Prostate gland (tissue), 2 donors: ENCODE results near the gene AMDHD2. TPM values are rescaled to one million over a fixed set of nuclear protein-coding genes. Genes with fewer than 3 reads are reported as not detected.
"Not testable (repeated sequence)": the region's sequence is repeated elsewhere in the genome, so short reads cannot be mapped to it uniquely, and the experiment has no call there.

ENCODE experiments used
- DNase-seq: peaks from one replicate; pipeline ENCODE4 v3.0.0-alpha.2; 2019; ENCODE audit warnings: low spot score
- H3K27ac ChIP-seq, 2 donors: fragments of 200-600 bp; sonication (generic); 2 replicates each; pipeline ENCODE4 v1.5.1; 2017 to 2019
- H3K27me3 ChIP-seq: fragments of 200-600 bp; sonication (generic); replicated peaks from 2 replicates; pipeline ENCODE4 v1.5.1; 2019; ENCODE audit not compliant: insufficient read depth
- H3K36me3 ChIP-seq, 2 donors: fragments of 200-600 bp; sonication (generic); 1 replicate in 1 of 2; 2 replicates in 1 of 2; pipeline versions ENCODE4 v1.5.1 to v1.8.1; 2017 to 2019
- H3K4me1 ChIP-seq: fragments of 200-600 bp; sonication (generic); replicated peaks from 2 replicates; pipeline ENCODE4 v1.5.1; 2019
- H3K4me3 ChIP-seq, 2 donors: fragments of 200-600 bp; sonication (generic); 2 replicates each; pipeline ENCODE4 v1.5.1; 2017 to 2019
- H3K9me3 ChIP-seq: fragments of 200-600 bp; sonication (generic); 2 replicates; pipeline ENCODE4 v1.5.1; 2017
- POLR2A ChIP-seq: fragments of 450-650 bp; IDR thresholded peaks from one replicate; pipeline ENCODE4 v1.6.1; 2016; ENCODE audit warnings: antibody characterized with exemption, mild to moderate bottlenecking
- POLR2AphosphoS5 ChIP-seq: sonication (generic); formaldehyde crosslinking; IDR thresholded peaks from one replicate; pipeline ENCODE4 v1.6.1; 2017; ENCODE audit warnings: antibody characterized with exemption
- WGBS: methylation state at CpG from one replicate; pipeline ENCODE4 v1.1.5; 2018; 5-methylcytosine and 5-hydroxymethylcytosine counted together
- intact Hi-C: fragments of 100-400 bp; cut with DNase I; formaldehyde crosslinking; loops from one replicate; pipeline ENCODE4 v1.14.2; 2022
- total RNA-seq, 2 donors: library from RNA; depleted of rRNA; stranded (reverse); fragments of >200 nt; gene quantifications; one replicate each; pipeline ENCODE4 v1.1.0, GENCODE V29; 2016
- TF ChIP-seq, protein P1 (sequence below), 4 experiments: fragments of 200-600 bp in 2 of 4; fragments of 450-650 bp in 2 of 4; sonication (generic) in 2 of 4; IDR thresholded peaks; 1 replicate in 3 of 4; 2 replicates in 1 of 4; pipeline ENCODE4 v1.5.1; 2016 to 2019; ENCODE audit warnings: antibody characterized with exemption in 4 of 4, mild to moderate bottlenecking in 2 of 4, moderate library complexity in 2 of 4

Gene AMDHD2
- total RNA-seq, 2 donors from 2014 or later = 41.4 to 78.1 TPM

GRCh38 chr16:2475413-2476344 lies 44.5 kb upstream of the AMDHD2 start:
- H3K27ac ChIP-seq = peak overlapping the region in 1 of 2 donors; percentile 51
- peak overlapping the region; percentile 72 to 82 for H3K4me3 ChIP-seq
- intact Hi-C loops = no loop called here

GRCh38 chr16:2476345-2476720 lies 43.8 kb upstream of the AMDHD2 start:
- Histone ChIP-seq H3K9me3 (no peaks in the 10 kb centered on the region), H3K4me3 (peak overlapping the region in 1 of 2 donors; percentile 82), H3K27me3 (no peaks in the 10 kb centered on the region), H3K27ac (no peak overlapping the region), H3K36me3 (no peaks in the 10 kb centered on the region), H3K4me1 (peaks cover 7% of the 10 kb centered on the region)
- DNase-seq = no peak
- TF ChIP-seq POLR2AphosphoS5 = no peak
- TF ChIP-seq, protein P1, sequence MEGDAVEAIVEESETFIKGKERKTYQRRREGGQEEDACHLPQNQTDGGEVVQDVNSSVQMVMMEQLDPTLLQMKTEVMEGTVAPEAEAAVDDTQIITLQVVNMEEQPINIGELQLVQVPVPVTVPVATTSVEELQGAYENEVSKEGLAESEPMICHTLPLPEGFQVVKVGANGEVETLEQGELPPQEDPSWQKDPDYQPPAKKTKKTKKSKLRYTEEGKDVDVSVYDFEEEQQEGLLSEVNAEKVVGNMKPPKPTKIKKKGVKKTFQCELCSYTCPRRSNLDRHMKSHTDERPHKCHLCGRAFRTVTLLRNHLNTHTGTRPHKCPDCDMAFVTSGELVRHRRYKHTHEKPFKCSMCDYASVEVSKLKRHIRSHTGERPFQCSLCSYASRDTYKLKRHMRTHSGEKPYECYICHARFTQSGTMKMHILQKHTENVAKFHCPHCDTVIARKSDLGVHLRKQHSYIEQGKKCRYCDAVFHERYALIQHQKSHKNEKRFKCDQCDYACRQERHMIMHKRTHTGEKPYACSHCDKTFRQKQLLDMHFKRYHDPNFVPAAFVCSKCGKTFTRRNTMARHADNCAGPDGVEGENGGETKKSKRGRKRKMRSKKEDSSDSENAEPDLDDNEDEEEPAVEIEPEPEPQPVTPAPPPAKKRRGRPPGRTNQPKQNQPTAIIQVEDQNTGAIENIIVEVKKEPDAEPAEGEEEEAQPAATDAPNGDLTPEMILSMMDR (IDR thresholded peaks at IDR 0.05) = no peak
- no peak for TF ChIP-seq POLR2A
- intact Hi-C loops = no loop called here
- WGBS = 93% methylated on average over 9 of the region's 9 CpGs

More at GRCh38 chr16:2475413-2476344, 44.5 kb upstream of the AMDHD2 start:
- no peak for DNase-seq
- no peaks in the 10 kb centered on the region for H3K9me3 ChIP-seq
- H3K27me3 ChIP-seq = no peaks in the 10 kb centered on the region
- TF ChIP-seq, protein P1 (IDR thresholded peaks at IDR 0.05) = no peak
- no peak for TF ChIP-seq POLR2AphosphoS5
- TF ChIP-seq POLR2A = no peak
- H3K36me3 ChIP-seq = no peaks in the 10 kb centered on the region
- H3K4me1 ChIP-seq = peaks cover 7% of the 10 kb centered on the region
- WGBS = 11% methylated on average over 39 of the region's 55 CpGs

DNA sequence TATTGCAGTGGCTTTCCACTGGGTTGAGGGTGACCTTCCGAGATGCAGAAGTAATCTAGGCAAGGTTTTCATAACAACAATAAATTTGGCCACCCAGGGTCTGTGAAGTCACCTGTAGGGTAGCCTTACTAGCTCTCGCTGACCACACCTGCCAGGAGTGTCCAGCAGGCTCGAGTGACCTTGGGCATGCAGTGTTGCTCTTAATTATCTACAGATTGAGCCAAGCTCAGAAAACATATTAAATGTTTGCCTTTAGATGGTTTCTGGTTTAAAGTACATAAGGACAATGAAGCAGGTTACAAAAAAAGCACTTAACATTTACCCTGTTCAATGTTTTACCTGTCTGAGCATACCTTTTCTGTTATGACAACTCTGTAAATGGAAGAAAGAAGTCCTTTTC lies 43.4 kb upstream of the AMDHD2 start:
- no peaks in the 10 kb centered on the region for H3K36me3 ChIP-seq
- TF ChIP-seq POLR2A (no peak), POLR2AphosphoS5 (no peak)
- TF ChIP-seq, protein P1 (IDR thresholded peaks at IDR 0.05) = no peak
- H3K27me3 ChIP-seq = no peaks in the 10 kb centered on the region
- DNase-seq = no peak
- no peaks in the 10 kb centered on the region for H3K9me3 ChIP-seq
- WGBS = 88% methylated on average over 3 of the region's 3 CpGs
- peaks cover 7% of the 10 kb centered on the region for H3K4me1 ChIP-seq
- no peak overlapping the region for H3K27ac ChIP-seq
- no peak overlapping the region for H3K4me3 ChIP-seq
- intact Hi-C loops = no loop called here

GRCh38 chr16:2477327-2477726 lies 42.8 kb upstream of the AMDHD2 start:
- Histone ChIP-seq H3K9me3 (no peaks in the 10 kb centered on the region), H3K27ac (no peak overlapping the region), H3K27me3 (no peaks in the 10 kb centered on the region), H3K36me3 (no peaks in the 10 kb centered on the region), H3K4me3 (no peak overlapping the region), H3K4me1 (peaks cover 7% of the 10 kb centered on the region)
- intact Hi-C loops = no loop called here
- WGBS = 93% methylated on average over 3 of the region's 3 CpGs
- TF ChIP-seq POLR2AphosphoS5 (no peak), POLR2A (no peak)
- TF ChIP-seq, protein P1 (IDR thresholded peaks at IDR 0.05) = no peak
- no peak for DNase-seq

GRCh38 chr16:2478279-2478678 lies 41.9 kb upstream of the AMDHD2 start:
- TF ChIP-seq POLR2AphosphoS5 = no peak
- no peak for TF ChIP-seq POLR2A
- TF ChIP-seq, protein P1 (IDR thresholded peaks at IDR 0.05) = no peak
- 56% methylated on average over 8 of the region's 8 CpGs for WGBS
- no peak for DNase-seq
- Histone ChIP-seq H3K27ac (no peak overlapping the region), H3K27me3 (no peaks in the 10 kb centered on the region), H3K4me3 (no peak overlapping the region), H3K9me3 (no peaks in the 10 kb centered on the region), H3K4me1 (peaks cover 4% of the 10 kb centered on the region), H3K36me3 (no peaks in the 10 kb centered on the region)
- intact Hi-C loops = no loop called here

GRCh38 chr16:2479996-2480395 lies 40.2 kb upstream of the AMDHD2 start:
- H3K4me1 ChIP-seq, DNase-seq, H3K9me3 ChIP-seq, H3K27ac ChIP-seq, H3K4me3 ChIP-seq, H3K27me3 ChIP-seq, intact Hi-C loops, H3K36me3 ChIP-seq: not testable (repeated sequence)
- 94% methylated on average over 10 of the region's 10 CpGs for WGBS
